HCT116 (cell line): Measurements from ENCODE around the gene NBEAL2. TPM values are rescaled to one million over a fixed set of nuclear protein-coding genes. Genes with fewer than 3 reads are reported as not detected.

Experiments used
- ATAC-seq: fragments of 200-7000 bp; cut with Tn5 transposase; 2 replicates; pipeline ENCODE4 v1.9.1; 2020; ENCODE audit warnings: mild to moderate bottlenecking, moderate library complexity
- BruUV-seq: library from RNA; stranded (reverse); fragments of 400-500 nt; replicated peaks from 2 replicates; lab custom pipeline; 2021; lab: Mats Ljungman, UMichigan
- CTCF ChIA-PET: fragments of 300-600 bp; sonication (Branson Sonifier 250); formaldehyde crosslinking; loops from one replicate; lab custom pipeline; 2021; ENCODE audit warnings: antibody characterized with exemption; lab: Charles Lee
- POLR2A ChIA-PET: fragments of 300-600, 350-600 bp; sonication (Branson Sonifier 250); formaldehyde crosslinking; loops from one replicate; lab custom pipeline; 2021; ENCODE audit warnings: antibody characterized with exemption; lab: Charles Lee
- RAD21 ChIA-PET, 2 experiments: fragments of 300-600 bp; sonication (Branson Sonifier 250); formaldehyde crosslinking; loops; one replicate each; lab custom pipeline; 2023; ENCODE audit warnings: low total read pairs in 2 of 2; ENCODE audit not compliant: uncharacterized antibody in 2 of 2, unreplicated experiment in 2 of 2, low non-redundant PET in 1 of 2; lab: Charles Lee
- DNase-seq: peaks from one replicate; pipeline ENCODE4 v3.0.0-alpha.2; 2010; ENCODE audit warnings: low read depth, low spot score
- H2AFZ ChIP-seq: fragments of 200-600 bp; shearing (Covaris generic), sonication (generic); 2 replicates; pipeline ENCODE4 v1.6.1; 2017; ENCODE audit warnings: low read depth, mixed run types, mixed read lengths, antibody characterized with exemption, low read length; ENCODE audit not compliant: poor library complexity, severe bottlenecking
- H3K27ac ChIP-seq: 2 replicates; pipeline ENCODE4 v1.5.1; 2012; ENCODE audit warnings: low read depth, low read length
- H3K27me3 ChIP-seq: fragments of 200-600 bp; sonication (generic); 2 replicates; pipeline ENCODE4 v1.6.1; 2016; ENCODE audit warnings: mixed run types, low read length, mixed read lengths; ENCODE audit not compliant: insufficient read depth
- H3K36me3 ChIP-seq, 2 experiments: fragments of 200-500 bp in 1 of 2; fragments of 200-600 bp in 1 of 2; sonication (Bioruptor generic) in 1 of 2; sonication (generic) in 1 of 2; 2 replicates each; pipeline versions ENCODE4 v1.5.1 to v1.6.1; 2014 to 2016; ENCODE audit warnings: low read length in 2 of 2, inconsistent platforms in 1 of 2, mixed read lengths in 1 of 2, mixed run types in 1 of 2; ENCODE audit not compliant: insufficient read depth in 2 of 2, control insufficient read depth in 1 of 2
- H3K4me1 ChIP-seq, 2 experiments: fragments of 200-600 bp in 1 of 2; sonication (generic) in 1 of 2; 2 replicates each; pipeline versions ENCODE4 v1.5.1 to v1.6.1; 2012 to 2017; ENCODE audit warnings: low read length in 2 of 2, inconsistent platforms in 1 of 2, mild to moderate bottlenecking in 1 of 2, mixed read lengths in 1 of 2, mixed run types in 1 of 2, moderate library complexity in 1 of 2; ENCODE audit not compliant: insufficient read depth in 2 of 2, control insufficient read depth in 1 of 2
- H3K4me2 ChIP-seq: fragments of 200-600 bp; sonication (generic); 2 replicates; pipeline ENCODE4 v1.6.1; 2017; ENCODE audit warnings: mixed run types, low read length, mixed read lengths
- H3K4me3 ChIP-seq, 2 experiments: fragments of 200-600 bp in 1 of 2; sonication (generic) in 1 of 2; replicated peaks in 1 of 2; 2 replicates each; pipeline ENCODE4 v1.5.1; 2011 to 2016; ENCODE audit warnings: low read length in 2 of 2, control low read depth in 1 of 2, low read depth in 1 of 2, mild to moderate bottlenecking in 1 of 2, mixed read lengths in 1 of 2, mixed run types in 1 of 2
- H3K79me2 ChIP-seq: fragments of 200-600 bp; sonication (generic); 2 replicates; pipeline ENCODE4 v1.6.1; 2017; ENCODE audit warnings: mild to moderate bottlenecking, mixed run types, low read length, moderate library complexity, mixed read lengths; ENCODE audit not compliant: insufficient read depth
- H3K9ac ChIP-seq: fragments of 200-600 bp; sonication (generic); 2 replicates; pipeline ENCODE4 v1.6.1; 2016; ENCODE audit warnings: low read length, mixed read lengths
- H3K9me2 ChIP-seq: fragments of 200-600 bp; sonication (generic), shearing (Covaris generic); 2 replicates; pipeline ENCODE4 v1.6.1; 2017; ENCODE audit warnings: mixed run types, mild to moderate bottlenecking, moderate library complexity; ENCODE audit not compliant: insufficient read depth
- H3K9me3 ChIP-seq, 2 experiments: fragments of 200-500 bp in 1 of 2; fragments of 200-600 bp in 1 of 2; sonication (Bioruptor generic) in 1 of 2; sonication (generic) in 1 of 2; 2 replicates each; pipeline ENCODE4 v1.6.1; 2014 to 2017; ENCODE audit warnings: low read length in 2 of 2, mixed read lengths in 2 of 2, inconsistent platforms in 1 of 2, low read depth in 1 of 2, mild to moderate bottlenecking in 1 of 2, mixed run types in 1 of 2, moderate library complexity in 1 of 2; ENCODE audit not compliant: control insufficient read depth in 1 of 2, insufficient read depth in 1 of 2
- H4K20me1 ChIP-seq: fragments of 200-600 bp; sonication (generic), shearing (Covaris generic); 2 replicates; pipeline ENCODE4 v1.6.1; 2017; ENCODE audit warnings: mixed run types, mild to moderate bottlenecking, moderate library complexity; ENCODE audit not compliant: insufficient read depth
- ATF3 ChIP-seq: IDR thresholded peaks from 2 replicates; pipeline ENCODE4 v1.6.1; 2012
- CEBPB ChIP-seq: IDR thresholded peaks from 2 replicates; pipeline ENCODE4 v1.6.1; 2012; ENCODE audit warnings: low read depth
- EZH2 ChIP-seq: fragments of 200-600 bp; sonication (generic); IDR thresholded peaks from 2 replicates; pipeline ENCODE4 v1.6.1; 2017; ENCODE audit warnings: antibody characterized with exemption, mixed run types
- POLR2A ChIP-seq: IDR thresholded peaks from 2 replicates; pipeline ENCODE4 v1.7.0; 2011; ENCODE audit warnings: borderline replicate concordance; ENCODE audit not compliant: insufficient read depth, insufficient read length; ENCODE audit errors: extremely low read depth
- RAD21 ChIP-seq: IDR thresholded peaks from 2 replicates; pipeline ENCODE4 v1.6.1; 2012; ENCODE audit warnings: low read depth, mild to moderate bottlenecking
- SP1 ChIP-seq: IDR thresholded peaks from 2 replicates; pipeline ENCODE4 v1.6.1; 2012; ENCODE audit warnings: low read depth
- TCF7L2 ChIP-seq: IDR thresholded peaks from 2 replicates; pipeline ENCODE4 v1.7.0; 2011; ENCODE audit warnings: borderline replicate concordance, inconsistent platforms; ENCODE audit not compliant: insufficient read depth, insufficient read length; ENCODE audit errors: extremely low read depth
- ZBTB33 ChIP-seq: IDR thresholded peaks from 2 replicates; pipeline ENCODE4 v1.6.1; 2011; ENCODE audit warnings: mild to moderate bottlenecking, low read length, moderate library complexity; ENCODE audit not compliant: insufficient replicate concordance; ENCODE audit errors: extremely low read depth
- ZNF274 ChIP-seq: fragments of 200-500 bp; sonication (Bioruptor generic); IDR thresholded peaks from 2 replicates; pipeline ENCODE4 v1.6.1; 2014; ENCODE audit warnings: mild to moderate bottlenecking, low read depth, low read length, inconsistent platforms
- intact Hi-C: fragments of 100-400 bp; cut with micrococcal nuclease; formaldehyde crosslinking; loops from 2 replicates; pipeline ENCODE4 v1.10.0; 2022
- total RNA-seq: library from RNA; stranded (reverse); gene quantifications from one replicate; pipeline ENCODE4 v1.2.1, GENCODE V29; 2021; ENCODE audit not compliant: unreplicated experiment

Gene NBEAL2
- total RNA-seq, 1 experiment from 2014 or later = 72.9 TPM

DNA sequence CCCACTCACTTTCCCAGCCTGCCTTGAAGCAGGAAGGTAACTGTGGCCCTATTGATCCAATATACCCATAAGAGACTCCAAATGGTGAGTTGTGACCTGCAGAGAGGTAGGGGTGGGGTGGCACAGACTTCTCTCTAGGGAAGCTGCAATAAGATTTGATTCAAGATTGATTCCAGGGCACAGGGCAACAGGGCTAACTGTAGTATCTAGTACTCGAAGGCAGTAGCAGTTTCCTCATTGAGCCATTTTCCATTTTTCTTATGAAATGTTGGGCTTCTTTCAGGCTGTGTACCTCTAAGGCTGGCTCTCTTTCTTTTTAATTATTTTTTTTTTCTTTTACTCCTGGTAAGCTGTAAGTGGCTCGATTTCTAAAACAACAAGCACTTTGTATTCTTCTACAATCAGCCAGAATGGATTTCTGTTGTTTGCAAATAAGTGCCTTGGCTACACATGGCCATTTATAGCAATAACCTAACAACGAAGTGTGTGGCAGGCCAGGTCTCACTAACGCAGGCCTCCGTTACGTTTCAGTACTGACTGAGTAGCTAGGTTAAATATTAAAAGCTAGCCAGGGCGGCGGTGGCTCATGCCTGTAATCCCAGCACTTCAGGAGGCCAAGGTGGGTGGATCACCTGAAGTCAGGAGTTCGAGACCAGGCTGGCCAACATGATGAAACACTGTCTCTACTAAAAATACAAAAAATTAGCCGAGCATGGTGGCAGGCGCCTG lies 22.2 kb upstream of the NBEAL2 start (continued):
- no peak for TF ChIP-seq ZNF274
- TF ChIP-seq EZH2 = no peak
- TF ChIP-seq TCF7L2 = no peak
- TF ChIP-seq ZBTB33 = no peak
- TF ChIP-seq SP1 = no peak

DNA sequence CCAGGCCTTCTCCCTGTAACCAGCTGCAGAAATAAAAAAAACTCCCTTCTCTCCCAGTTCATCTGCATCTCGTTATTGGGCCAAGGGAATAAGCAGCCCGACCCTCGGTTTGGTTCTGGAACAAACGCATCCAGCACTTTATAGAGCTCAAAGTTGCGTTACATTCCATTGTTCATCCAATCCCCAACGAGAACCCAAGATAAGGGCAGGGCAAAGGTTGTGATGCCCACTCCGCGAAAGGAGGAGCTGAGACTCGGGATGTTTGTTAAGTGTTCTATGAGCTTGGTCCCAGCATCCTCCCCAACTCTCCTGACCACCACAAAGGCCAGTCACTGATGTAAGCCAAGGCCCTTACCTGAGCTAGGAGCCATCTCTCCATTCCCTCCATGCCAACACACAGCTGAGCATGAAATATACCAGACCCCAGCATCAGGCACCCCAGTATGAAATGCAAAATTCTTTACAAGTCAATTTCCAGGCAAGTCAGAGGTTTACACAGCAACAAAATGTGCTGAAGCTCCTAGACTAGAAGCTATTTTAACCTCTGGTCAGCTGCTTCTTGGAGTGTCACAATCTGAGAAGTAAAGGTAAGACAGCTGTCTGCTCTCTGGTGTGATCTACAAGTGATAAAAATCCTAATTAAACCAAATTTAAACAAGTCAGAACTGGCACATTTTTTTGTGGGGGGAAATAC lies 20.9 kb upstream of the NBEAL2 start:
- no peaks in the 10 kb centered on the region for H3K9me3 ChIP-seq
- H3K9ac ChIP-seq = no peak overlapping the region
- no peak overlapping the region for H3K4me3 ChIP-seq
- H3K4me2 ChIP-seq = no peak overlapping the region
- RAD21 ChIA-PET = no interaction called here
- no peaks in the 10 kb centered on the region for H3K9me2 ChIP-seq
- no TSS peak for BruUV-seq
- TF ChIP-seq TCF7L2 = no peak
- TF ChIP-seq POLR2A = no peak
- no peak for TF ChIP-seq RAD21
- TF ChIP-seq ATF3 = no peak
- TF ChIP-seq ZNF274 = no peak
- no peak for TF ChIP-seq CEBPB
- TF ChIP-seq, all 23 proteins: peak for 0
- peaks cover 24% of the 10 kb centered on the region for H4K20me1 ChIP-seq
- H2AFZ ChIP-seq = no peak overlapping the region
- ATAC-seq (no peak), DNase-seq (no peak)
- intact Hi-C loops = no loop called here
- ChIA-PET CTCF (interaction anchor here (1.1 kb wide), 1 partner anchor 23 kb away, joined by 4 read pairs; no protein-coding TSS in a partner anchor), POLR2A (interaction anchor here (1.4 kb wide), 1 partner anchor 12 kb away, joined by 3 read pairs; no protein-coding TSS in a partner anchor)
- no peak overlapping the region for H3K27ac ChIP-seq
- H3K4me1 ChIP-seq = peaks cover 0 to 28% of the 10 kb centered on the region in 2 experiments; a peak in 1 of 4 replicates
- peaks cover 0 to 4% of the 10 kb centered on the region in 2 experiments; a peak in 1 of 4 replicates for H3K36me3 ChIP-seq
- peaks cover 97% of the 10 kb centered on the region for H3K79me2 ChIP-seq
- H3K27me3 ChIP-seq = no peaks in the 10 kb centered on the region
